ENCODE results near the gene ZNRD2. TPM values are rescaled to one million over a fixed set of nuclear protein-coding genes. Genes with fewer than 3 reads are reported as not detected.

The ZNRD2 gene
- total RNA-seq, 1 donor, result 16.8 TPM

- Histone ChIP-seq H3K4me3 (ENCODE audit: low read length) (no peak overlapping the region), H3K4me1 (ENCODE audit: insufficient read depth, low read length) (no peaks in the 10 kb centered on the region), H3K27me3 (ENCODE audit: insufficient read depth, low read length) (no peaks in the 10 kb centered on the region)
These were observed 37.8 kb upstream of the ZNRD2 start for GRCh38 chr11:65532388-65533064.

GRCh38 chr11:65535102-65535501 is 35.2 kb upstream of the ZNRD2 start:
- H3K9me3 ChIP-seq (ENCODE audit: low read depth, low read length), result no peaks in the 10 kb centered on the region
- H3K4me1 ChIP-seq (ENCODE audit: insufficient read depth, low read length), result peaks cover 7% of the 10 kb centered on the region

More at GRCh38 chr11:65532388-65533064, 37.8 kb upstream of the ZNRD2 start:
- no peaks in the 10 kb centered on the region for H3K9me3 ChIP-seq (ENCODE audit: low read depth, low read length)

DNA sequence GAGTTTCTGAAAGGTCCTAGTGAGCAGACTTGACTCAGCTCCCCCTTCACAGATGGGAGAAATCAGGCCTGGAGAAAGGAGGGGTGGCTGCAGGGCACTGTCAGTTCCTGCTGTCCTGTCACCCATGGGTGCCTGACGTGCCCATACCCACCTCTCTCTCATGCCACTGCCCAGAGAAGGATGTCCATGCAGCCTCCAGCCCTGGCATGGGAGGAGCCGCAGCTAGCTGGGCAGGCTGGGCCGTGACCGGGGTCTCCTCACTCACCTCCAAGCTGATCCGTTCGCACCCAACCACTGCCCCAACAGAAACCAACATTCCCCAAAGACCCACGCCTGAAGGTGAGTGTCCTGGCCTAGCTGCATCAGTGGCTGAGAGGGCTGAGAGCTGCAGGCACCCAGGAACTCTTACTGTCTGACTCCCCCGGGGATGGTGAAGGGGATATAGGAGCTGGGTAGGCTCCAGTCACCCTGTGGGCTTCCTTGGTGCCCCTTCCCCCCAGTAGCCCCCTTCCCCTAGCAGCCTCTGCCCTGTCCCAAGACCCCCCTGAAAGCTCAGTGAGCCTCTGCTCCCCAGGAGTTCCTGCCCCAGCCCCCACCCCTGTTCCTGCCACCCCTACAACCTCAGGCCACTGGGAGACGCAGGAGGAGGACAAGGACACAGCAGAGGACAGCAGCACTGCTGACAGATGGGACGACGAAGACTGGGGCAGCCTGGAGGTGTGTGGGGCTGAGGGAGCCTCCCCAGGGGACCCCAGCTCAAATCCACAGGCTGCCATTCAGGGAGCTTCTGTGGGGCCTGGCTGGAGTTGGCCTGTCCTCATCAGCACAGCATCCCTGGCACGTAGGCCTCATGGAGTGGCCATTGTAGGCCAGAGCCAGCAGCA is 33.6 kb upstream of the ZNRD2 start:
- Histone ChIP-seq H3K27me3 (ENCODE audit: insufficient read depth, low read length) (no peaks in the 10 kb centered on the region), H3K9me3 (ENCODE audit: low read depth, low read length) (no peaks in the 10 kb centered on the region), H3K4me3 (ENCODE audit: low read length) (no peak overlapping the region), H3K4me1 (ENCODE audit: insufficient read depth, low read length) (peaks cover 15% of the 10 kb centered on the region)

More at GRCh38 chr11:65535102-65535501, 35.2 kb upstream of the ZNRD2 start:
- Histone ChIP-seq H3K27me3 (ENCODE audit: insufficient read depth, low read length) (no peaks in the 10 kb centered on the region), H3K4me3 (ENCODE audit: low read length) (no peak overlapping the region)

- no peak overlapping the region for H3K4me3 ChIP-seq (ENCODE audit: low read length)
- no peaks in the 10 kb centered on the region for H3K9me3 ChIP-seq (ENCODE audit: low read depth, low read length)
- H3K4me1 ChIP-seq (ENCODE audit: insufficient read depth, low read length), result peaks cover 19% of the 10 kb centered on the region
- no peaks in the 10 kb centered on the region for H3K27me3 ChIP-seq (ENCODE audit: insufficient read depth, low read length)
These were observed 33.0 kb upstream of the ZNRD2 start for GRCh38 chr11:65537296-65537597.

DNA sequence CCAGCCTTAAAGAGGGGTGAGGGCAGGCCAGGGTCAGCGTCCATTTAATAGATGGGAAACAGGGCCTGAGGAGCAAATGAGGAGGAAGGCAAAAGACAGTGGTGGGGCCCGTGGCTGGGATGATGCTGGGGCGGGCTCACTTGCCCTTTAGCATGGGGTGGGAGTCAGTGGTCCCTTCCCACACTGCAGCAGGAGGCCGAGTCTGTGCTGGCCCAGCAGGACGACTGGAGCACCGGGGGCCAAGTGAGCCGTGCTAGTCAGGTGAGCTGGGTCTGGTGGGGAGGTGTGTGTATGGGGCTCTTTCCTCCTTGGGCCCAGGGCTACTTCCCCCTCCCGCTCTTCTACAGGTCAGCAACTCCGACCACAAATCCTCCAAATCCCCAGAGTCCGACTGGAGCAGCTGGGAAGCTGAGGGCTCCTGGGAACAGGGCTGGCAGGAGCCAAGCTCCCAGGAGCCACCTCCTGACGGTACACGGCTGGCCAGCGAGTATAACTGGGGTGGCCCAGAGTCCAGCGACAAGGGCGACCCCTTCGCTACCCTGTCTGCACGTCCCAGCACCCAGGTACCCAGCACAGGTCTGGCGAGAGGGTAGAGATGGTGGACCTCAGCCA is 32.6 kb upstream of the ZNRD2 start:
- Histone ChIP-seq H3K4me3 (ENCODE audit: low read length) (no peak overlapping the region), H3K27me3 (ENCODE audit: insufficient read depth, low read length) (no peaks in the 10 kb centered on the region), H3K9me3 (ENCODE audit: low read depth, low read length) (no peaks in the 10 kb centered on the region), H3K4me1 (ENCODE audit: insufficient read depth, low read length) (peaks cover 19% of the 10 kb centered on the region)

DNA sequence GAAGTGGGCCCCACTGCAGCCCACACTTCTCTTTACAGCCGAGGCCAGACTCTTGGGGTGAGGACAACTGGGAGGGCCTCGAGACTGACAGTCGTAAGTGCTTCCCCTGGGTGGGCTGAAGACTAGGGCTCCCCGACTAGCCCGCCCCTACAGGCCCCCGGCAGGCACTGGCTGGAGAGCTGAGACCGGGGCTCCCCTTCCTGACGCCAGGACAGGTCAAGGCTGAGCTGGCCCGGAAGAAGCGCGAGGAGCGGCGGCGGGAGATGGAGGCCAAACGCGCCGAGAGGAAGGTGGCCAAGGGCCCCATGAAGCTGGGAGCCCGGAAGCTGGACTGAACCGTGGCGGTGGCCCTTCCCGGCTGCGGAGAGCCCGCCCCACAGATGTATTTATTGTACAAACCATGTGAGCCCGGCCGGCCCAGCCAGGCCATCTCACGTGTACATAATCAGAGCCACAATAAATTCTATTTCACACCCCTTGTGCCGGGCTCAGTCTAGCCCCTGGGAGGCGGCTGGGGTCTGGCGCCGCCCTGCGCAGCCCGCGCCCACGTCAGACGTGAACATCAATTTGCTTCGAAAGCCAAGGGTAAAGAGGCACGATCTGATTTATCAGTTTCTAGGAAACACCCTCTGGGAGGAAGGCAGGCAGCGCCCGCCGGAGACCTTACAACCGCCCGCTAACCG is 31.9 kb upstream of the ZNRD2 start:
- H3K9me3 ChIP-seq (ENCODE audit: low read depth, low read length), result no peaks in the 10 kb centered on the region
- H3K4me3 ChIP-seq (ENCODE audit: low read length), result no peak overlapping the region
- peaks cover 19% of the 10 kb centered on the region for H3K4me1 ChIP-seq (ENCODE audit: insufficient read depth, low read length)
- H3K27me3 ChIP-seq (ENCODE audit: insufficient read depth, low read length), result no peaks in the 10 kb centered on the region

DNA sequence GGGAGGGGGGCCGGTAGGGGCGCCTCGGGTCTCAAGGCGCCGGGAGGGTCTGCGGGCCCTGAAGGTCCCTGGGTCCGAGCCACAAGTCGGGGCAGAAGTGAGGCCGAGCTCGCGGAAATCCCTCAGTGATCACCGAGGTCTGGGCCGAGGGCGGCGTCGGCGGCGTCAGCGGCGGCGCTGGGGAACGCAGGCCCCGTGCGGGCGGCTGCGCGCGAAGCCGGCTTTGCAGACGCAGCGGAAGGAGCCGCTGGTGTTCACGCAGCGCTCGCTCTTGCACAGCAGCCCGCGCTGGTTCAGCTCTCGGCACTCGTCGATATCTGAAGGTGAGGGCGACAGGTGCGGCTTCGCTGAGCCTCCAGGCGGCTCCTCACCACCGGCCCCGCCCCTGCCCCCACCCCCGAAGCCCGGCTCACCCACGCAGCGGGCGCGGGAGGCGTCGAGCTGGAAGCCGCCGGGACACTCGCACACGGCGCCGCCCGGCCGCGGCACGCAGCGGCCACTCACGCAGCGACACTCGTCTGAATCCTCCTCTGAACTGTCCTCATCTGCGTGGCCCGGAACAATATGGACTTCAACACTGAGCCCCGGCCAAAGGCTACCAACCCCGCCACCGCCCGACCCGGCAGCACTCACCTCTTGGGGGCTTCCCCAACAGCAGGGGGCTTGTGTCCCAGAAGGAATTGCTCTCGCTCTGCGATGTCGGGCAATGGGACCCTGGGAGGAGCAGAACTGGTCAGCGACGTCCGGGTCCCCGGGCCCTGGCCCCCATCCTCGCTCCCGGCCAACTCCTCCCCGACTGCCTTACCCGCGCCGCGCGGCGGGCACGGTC is 31.1 kb upstream of the ZNRD2 start:
- Histone ChIP-seq H3K27me3 (ENCODE audit: insufficient read depth, low read length) (no peaks in the 10 kb centered on the region), H3K4me3 (ENCODE audit: low read length) (no peak overlapping the region), H3K4me1 (ENCODE audit: insufficient read depth, low read length) (peaks cover 19% of the 10 kb centered on the region), H3K9me3 (ENCODE audit: low read depth, low read length) (no peaks in the 10 kb centered on the region)

DNA sequence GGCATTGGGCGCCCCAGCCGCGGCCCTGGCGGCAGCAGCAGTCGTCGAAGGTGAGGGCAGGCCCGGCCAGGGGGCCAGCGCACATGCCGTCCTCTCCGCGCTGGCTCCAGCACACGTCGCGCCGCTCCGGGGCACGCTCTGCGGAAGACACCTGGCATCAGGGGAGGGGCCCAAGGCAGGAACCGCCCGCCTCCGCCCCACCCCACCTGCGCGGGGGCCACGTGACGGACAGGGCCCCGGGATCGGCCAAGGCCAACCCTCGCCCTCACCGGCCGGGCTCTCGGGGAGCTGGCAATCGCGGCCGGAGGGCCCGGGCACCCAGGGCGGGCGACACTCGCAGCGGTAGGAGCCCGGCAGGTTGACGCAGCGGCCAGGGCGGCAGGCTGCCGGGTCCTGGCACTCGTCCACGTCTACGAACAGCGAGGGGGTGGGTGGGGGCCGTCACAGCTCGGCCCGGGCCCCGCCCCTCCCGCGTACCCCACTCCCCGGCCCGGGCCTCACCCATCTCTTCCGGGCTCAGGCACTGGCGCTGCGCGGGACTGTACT is 30.5 kb upstream of the ZNRD2 start:
- Histone ChIP-seq H3K4me1 (ENCODE audit: insufficient read depth, low read length) (peaks cover 19% of the 10 kb centered on the region), H3K27me3 (ENCODE audit: insufficient read depth, low read length) (no peaks in the 10 kb centered on the region), H3K4me3 (ENCODE audit: low read length) (peak overlapping the region; percentile 52), H3K9me3 (ENCODE audit: low read depth, low read length) (no peaks in the 10 kb centered on the region)

GRCh38 chr11:65540290-65541092 is 29.8 kb upstream of the ZNRD2 start:
- Histone ChIP-seq H3K4me3 (ENCODE audit: low read length) (peak overlapping the region; percentile 52), H3K27me3 (ENCODE audit: insufficient read depth, low read length) (no peaks in the 10 kb centered on the region), H3K4me1 (ENCODE audit: insufficient read depth, low read length) (peaks cover 19% of the 10 kb centered on the region), H3K9me3 (ENCODE audit: low read depth, low read length) (no peaks in the 10 kb centered on the region)

- Histone ChIP-seq H3K9me3 (ENCODE audit: low read depth, low read length) (no peaks in the 10 kb centered on the region), H3K4me1 (ENCODE audit: insufficient read depth, low read length) (peaks cover 27% of the 10 kb centered on the region), H3K4me3 (ENCODE audit: low read length) (peak overlapping the region; percentile 52), H3K27me3 (ENCODE audit: insufficient read depth, low read length) (no peaks in the 10 kb centered on the region)
These were observed 28.9 kb upstream of the ZNRD2 start for GRCh38 chr11:65541093-65541982.

- Histone ChIP-seq H3K9me3 (ENCODE audit: low read depth, low read length) (no peaks in the 10 kb centered on the region), H3K27me3 (ENCODE audit: insufficient read depth, low read length) (no peaks in the 10 kb centered on the region), H3K4me3 (ENCODE audit: low read length) (no peak overlapping the region), H3K4me1 (ENCODE audit: insufficient read depth, low read length) (peaks cover 41% of the 10 kb centered on the region)
These were observed 27.4 kb upstream of the ZNRD2 start for GRCh38 chr11:65542738-65543390.

GRCh38 chr11:65545853-65546216 is 24.4 kb upstream of the ZNRD2 start:
- Histone ChIP-seq H3K4me3 (ENCODE audit: low read length) (no peak overlapping the region), H3K27me3 (ENCODE audit: insufficient read depth, low read length) (no peaks in the 10 kb centered on the region), H3K9me3 (ENCODE audit: low read depth, low read length) (no peaks in the 10 kb centered on the region), H3K4me1 (ENCODE audit: insufficient read depth, low read length) (peaks cover 46% of the 10 kb centered on the region)

All from mononuclear cell (primary cell).